Sigmoid colon (tissue), 7 donors: ENCODE data around the gene SRP68. TPM values are rescaled to one million over a fixed set of nuclear protein-coding genes. Genes with fewer than 3 reads are reported as not detected.
"Not testable (repeated sequence)": the region's sequence is repeated elsewhere in the genome, so short reads cannot be mapped to it uniquely, and the experiment has no call there.

ENCODE experiments used
- DNase-seq: peaks from one replicate; pipeline ENCODE4 v3.0.0-alpha.2; 2019
- H3K27ac ChIP-seq, 4 donors: fragments of 200-600 bp; sonication (generic); one replicate each; pipeline ENCODE4 v1.5.1; 2016 to 2019; ENCODE audit warnings: mild to moderate bottlenecking in 1 of 4
- H3K27me3 ChIP-seq, 3 donors: fragments of 200-600 bp; sonication (generic); one replicate each; pipeline ENCODE4 v1.5.1; 2019; ENCODE audit warnings: mild to moderate bottlenecking in 1 of 3
- H3K36me3 ChIP-seq, 4 donors: fragments of 200-600 bp; sonication (generic); one replicate each; pipeline ENCODE4 v1.5.1; 2016 to 2019
- H3K4me1 ChIP-seq, 4 donors: fragments of 200-600 bp; sonication (generic); one replicate each; pipeline ENCODE4 v1.5.1; 2017 to 2019
- H3K4me3 ChIP-seq, 4 donors: fragments of 200-600 bp; sonication (generic); one replicate each; pipeline ENCODE4 v1.5.1; 2017 to 2019; ENCODE audit warnings: mild to moderate bottlenecking in 2 of 4, moderate library complexity in 1 of 4
- H3K9me3 ChIP-seq, 4 donors: fragments of 200-600 bp in 3 of 4; sonication (generic) in 3 of 4; one replicate each; pipeline versions ENCODE4 v1.5.1 to v1.6.1; 2013 to 2019
- EP300 ChIP-seq, 4 donors: sonication (generic); formaldehyde crosslinking; IDR thresholded peaks; one replicate each; pipeline ENCODE4 v1.6.1; 2017; ENCODE audit warnings: antibody characterized with exemption in 4 of 4
- POLR2A ChIP-seq, 2 donors: fragments of 450-650 bp; IDR thresholded peaks; one replicate each; pipeline ENCODE4 v1.6.1; 2016; ENCODE audit warnings: antibody characterized with exemption in 2 of 2, mild to moderate bottlenecking in 2 of 2, moderate library complexity in 2 of 2
- POLR2AphosphoS5 ChIP-seq, 4 donors: sonication (generic); formaldehyde crosslinking; IDR thresholded peaks; one replicate each; pipeline ENCODE4 v1.6.1; 2017; ENCODE audit warnings: antibody characterized with exemption in 4 of 4
- WGBS, 2 donors: extraction: QIAGEN DNeasy Blood & Tissue Kit; methylation state at CpG; one replicate each; pipeline ENCODE4 v1.1.7; 2013; 5-methylcytosine and 5-hydroxymethylcytosine counted together
- intact Hi-C: fragments of 100-400 bp; cut with DNase I; formaldehyde crosslinking; loops from one replicate; pipeline ENCODE4 v1.15.1; 2023
- polyA plus RNA-seq, 3 donors: library from polyadenylated mRNA; stranded (reverse); fragments of 200-250 nt; gene quantifications; one replicate each; pipeline ENCODE4 v1.2.3, GENCODE V29; 2013
- total RNA-seq, 4 donors: library from RNA; depleted of rRNA; stranded (reverse); fragments of >200 nt; gene quantifications; one replicate each; pipeline ENCODE4 v1.1.0, GENCODE V29; 2016
- TF ChIP-seq, protein P1 (sequence below), 4 experiments: fragments of 450-650 bp in 3 of 4; fragments of 200-600 bp in 1 of 4; IDR thresholded peaks; one replicate each; pipeline ENCODE4 v1.5.1; 2016 to 2019; ENCODE audit warnings: antibody characterized with exemption in 4 of 4, mild to moderate bottlenecking in 3 of 4, moderate library complexity in 2 of 4
- donor health status: healthy with polysubstance abuse.
- donor health status: Bipolar disorder and iron deficiency.
- donor health status: healthy.

The SRP68 gene
- total and polyA plus RNA-seq, 7 donors: 37.2 to 60.6 (median 53.1) TPM

DNA sequence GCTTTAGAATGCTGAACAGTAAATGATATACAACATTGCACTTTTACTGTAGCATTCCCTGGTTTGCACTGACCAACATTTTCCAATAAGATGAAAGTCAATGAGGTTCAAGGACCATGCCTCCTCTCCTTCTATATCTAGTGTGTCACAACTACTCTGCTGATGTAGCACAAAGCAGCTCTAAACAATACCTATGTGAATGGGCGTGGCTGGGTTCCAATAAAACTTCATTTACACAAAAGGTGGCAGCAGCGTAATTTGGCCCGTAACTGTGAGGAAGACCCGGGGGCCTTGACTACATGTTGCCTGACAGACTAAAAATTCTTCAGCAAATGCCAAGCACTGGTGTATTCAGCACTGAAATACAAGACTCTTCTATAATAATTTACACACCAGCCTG is 6.5 kb downstream of the SRP68 start:
- Histone ChIP-seq H3K9me3 (no peaks in the 10 kb centered on the region), H3K36me3 (peaks cover 45 to 94% (median 59%) of the 10 kb centered on the region in 4 donors), H3K4me3 (no peak overlapping the region), H3K27me3 (no peaks in the 10 kb centered on the region), H3K27ac (no peak overlapping the region), H3K4me1 (peaks cover 0 to 15% (median 6%) of the 10 kb centered on the region in 4 donors)
- no peak for DNase-seq
- 27 to 77% methylated on average over 4 of the region's 4 CpGs for WGBS, 2 donors
- intact Hi-C loops: no loop called here
- TF ChIP-seq EP300 (IDR thresholded peaks at IDR 0.05): no peak
- TF ChIP-seq, protein P1, sequence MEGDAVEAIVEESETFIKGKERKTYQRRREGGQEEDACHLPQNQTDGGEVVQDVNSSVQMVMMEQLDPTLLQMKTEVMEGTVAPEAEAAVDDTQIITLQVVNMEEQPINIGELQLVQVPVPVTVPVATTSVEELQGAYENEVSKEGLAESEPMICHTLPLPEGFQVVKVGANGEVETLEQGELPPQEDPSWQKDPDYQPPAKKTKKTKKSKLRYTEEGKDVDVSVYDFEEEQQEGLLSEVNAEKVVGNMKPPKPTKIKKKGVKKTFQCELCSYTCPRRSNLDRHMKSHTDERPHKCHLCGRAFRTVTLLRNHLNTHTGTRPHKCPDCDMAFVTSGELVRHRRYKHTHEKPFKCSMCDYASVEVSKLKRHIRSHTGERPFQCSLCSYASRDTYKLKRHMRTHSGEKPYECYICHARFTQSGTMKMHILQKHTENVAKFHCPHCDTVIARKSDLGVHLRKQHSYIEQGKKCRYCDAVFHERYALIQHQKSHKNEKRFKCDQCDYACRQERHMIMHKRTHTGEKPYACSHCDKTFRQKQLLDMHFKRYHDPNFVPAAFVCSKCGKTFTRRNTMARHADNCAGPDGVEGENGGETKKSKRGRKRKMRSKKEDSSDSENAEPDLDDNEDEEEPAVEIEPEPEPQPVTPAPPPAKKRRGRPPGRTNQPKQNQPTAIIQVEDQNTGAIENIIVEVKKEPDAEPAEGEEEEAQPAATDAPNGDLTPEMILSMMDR (IDR thresholded peaks at IDR 0.05): no peak
- TF ChIP-seq POLR2AphosphoS5 (IDR thresholded peaks at IDR 0.05): no peak

DNA sequence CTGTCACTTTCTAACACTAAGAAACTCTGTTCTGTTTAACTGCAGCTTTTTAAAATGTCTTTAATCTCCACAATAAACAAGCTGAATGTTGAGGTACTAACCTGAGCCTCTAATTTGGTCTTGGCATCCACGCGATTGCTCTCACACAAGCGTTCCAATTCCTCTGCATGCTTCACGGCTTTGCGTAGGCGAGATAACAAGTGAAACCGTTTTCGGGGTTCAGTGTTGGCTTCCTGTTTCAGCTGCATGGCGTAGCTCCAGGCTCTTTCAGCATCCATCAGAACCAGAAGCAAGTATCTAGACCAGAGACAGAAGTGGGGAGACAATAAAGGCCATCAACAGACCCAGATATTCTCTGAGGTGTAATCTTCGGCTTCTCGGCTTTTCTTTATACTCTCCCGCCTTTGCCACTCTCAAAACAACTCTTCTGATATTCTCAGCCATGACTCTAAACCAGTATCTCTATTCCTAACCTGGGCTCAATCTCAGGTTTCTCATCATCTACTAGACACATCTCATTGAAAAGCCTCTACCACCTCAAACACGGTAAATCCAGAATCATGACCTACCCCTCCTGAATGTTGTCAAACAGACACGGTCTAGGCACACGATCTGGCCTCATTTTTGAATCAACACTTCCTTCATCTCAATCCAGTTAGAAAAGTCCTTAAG is 8.3 kb downstream of the SRP68 start:
- WGBS, 2 donors: 85 to 89% methylated on average over 15 of the region's 15 CpGs
- Histone ChIP-seq H3K4me1 (no peaks in the 10 kb centered on the region), H3K36me3 (peaks cover 50 to 95% (median 72%) of the 10 kb centered on the region in 4 donors), H3K9me3 (no peaks in the 10 kb centered on the region), H3K27me3 (no peaks in the 10 kb centered on the region), H3K4me3 (no peak overlapping the region), H3K27ac (no peak overlapping the region)
- no peak for DNase-seq
- intact Hi-C loops: no loop called here
- no peak for TF ChIP-seq POLR2AphosphoS5 (IDR thresholded peaks at IDR 0.05)
- TF ChIP-seq, protein P1 (IDR thresholded peaks at IDR 0.05): no peak
- TF ChIP-seq EP300 (IDR thresholded peaks at IDR 0.05): no peak
- TF ChIP-seq POLR2A (IDR thresholded peaks at IDR 0.05): no peak

DNA sequence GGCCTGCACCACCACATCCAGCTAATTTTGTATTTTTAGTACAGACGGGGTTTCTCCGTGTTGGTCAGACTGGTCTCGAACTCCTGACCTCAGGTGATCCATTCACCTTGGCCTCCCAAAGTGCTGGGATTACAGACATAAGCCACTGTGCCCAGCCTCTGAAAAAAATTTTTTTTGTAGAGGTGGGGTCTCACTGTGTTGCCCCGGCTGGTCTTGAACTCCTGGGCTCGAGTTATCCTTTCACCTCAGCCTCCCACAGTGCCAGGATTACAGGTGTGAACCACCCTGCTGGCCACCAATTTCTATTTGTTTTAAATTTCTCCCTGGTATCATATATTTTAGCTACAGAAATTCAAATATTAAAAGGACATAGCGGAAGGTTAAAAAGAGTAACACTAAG is 14.1 kb downstream of the SRP68 start:
- 87 to 88% methylated on average over 6 of the region's 6 CpGs for WGBS, 2 donors
- DNase-seq, H3K27ac ChIP-seq, H3K27me3 ChIP-seq, H3K9me3 ChIP-seq, H3K4me1 ChIP-seq, H3K4me3 ChIP-seq, intact Hi-C loops: not testable (repeated sequence)
- H3K36me3 ChIP-seq: peaks cover 51 to 95% (median 71%) of the 10 kb centered on the region in 4 donors

DNA sequence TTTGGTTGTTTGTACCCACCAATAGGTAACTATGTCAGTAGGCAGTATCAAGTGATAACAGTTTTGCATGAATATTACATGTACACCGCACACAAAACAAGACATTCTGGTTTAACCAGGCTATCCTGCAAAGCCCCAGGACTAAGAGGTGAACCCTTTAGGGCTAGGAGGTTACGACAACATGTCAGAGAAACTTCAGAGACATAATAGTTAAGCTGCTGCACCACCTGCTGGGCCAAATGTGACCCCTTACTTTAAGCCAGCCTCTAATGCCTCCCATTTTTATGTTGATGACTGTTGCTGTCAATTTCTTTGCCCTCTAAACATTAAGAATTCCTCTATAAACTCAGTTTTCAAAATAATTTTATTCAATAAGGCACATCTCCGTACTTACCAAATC is 15.4 kb downstream of the SRP68 start:
- H3K4me1 ChIP-seq: peaks cover 0 to 3% (median under 1%) of the 10 kb centered on the region in 4 donors
- H3K4me3 ChIP-seq: no peak overlapping the region
- H3K27ac ChIP-seq: no peak overlapping the region
- WGBS, 2 donors: 67 to 86% methylated on average over 3 of the region's 3 CpGs
- H3K9me3 ChIP-seq: no peaks in the 10 kb centered on the region
- TF ChIP-seq, protein P1 (IDR thresholded peaks at IDR 0.05): no peak
- no peak for TF ChIP-seq EP300 (IDR thresholded peaks at IDR 0.05)
- no peak for TF ChIP-seq POLR2AphosphoS5 (IDR thresholded peaks at IDR 0.05)
- no peak for TF ChIP-seq POLR2A (IDR thresholded peaks at IDR 0.05)
- intact Hi-C loops: no loop called here
- DNase-seq: no peak
- peaks cover 45 to 100% (median 65%) of the 10 kb centered on the region in 4 donors for H3K36me3 ChIP-seq
- H3K27me3 ChIP-seq: no peaks in the 10 kb centered on the region

DNA sequence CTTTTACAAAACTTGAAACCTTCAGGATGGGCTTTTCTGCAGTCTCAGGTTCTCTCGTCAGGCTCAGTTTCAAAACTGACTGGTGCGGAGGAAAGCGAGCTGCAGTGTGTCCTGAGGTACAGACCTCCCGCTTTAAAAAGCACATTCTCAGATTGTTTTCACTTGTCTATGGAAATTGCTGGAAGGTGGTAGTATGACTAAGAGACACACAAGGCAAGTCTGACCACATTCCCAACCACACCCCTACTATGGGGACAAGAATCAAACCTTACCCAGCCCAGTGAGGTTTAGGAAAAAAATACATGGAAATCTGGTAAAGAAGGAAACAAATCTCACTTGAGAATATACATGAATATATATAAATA is 18.2 kb downstream of the SRP68 start:
- Histone ChIP-seq H3K4me3 (no peak overlapping the region), H3K9me3 (no peaks in the 10 kb centered on the region), H3K27me3 (no peaks in the 10 kb centered on the region), H3K27ac (peak overlapping the region in 3 of 4 donors; percentile 10 to 51 (median 38)), H3K36me3 (peaks cover 42 to 93% (median 53%) of the 10 kb centered on the region in 4 donors), H3K4me1 (peaks cover 0 to 29% (median 21%) of the 10 kb centered on the region in 4 donors)
- 90 to 92% methylated on average over 4 of the region's 4 CpGs for WGBS, 2 donors
- intact Hi-C loops: no loop called here
- no peak for DNase-seq
- TF ChIP-seq, protein P1 (IDR thresholded peaks at IDR 0.05): no peak
- TF ChIP-seq POLR2A (IDR thresholded peaks at IDR 0.05) (no peak), POLR2AphosphoS5 (IDR thresholded peaks at IDR 0.05) (no peak), EP300 (IDR thresholded peaks at IDR 0.05) (no peak)
